H1 (cell line): ENCODE measurements around the gene DOCK3. TPM values are rescaled to one million over a fixed set of nuclear protein-coding genes. Genes with fewer than 3 reads are reported as not detected.
"Not testable (repeated sequence)": the region's sequence is repeated elsewhere in the genome, so short reads cannot be mapped to it uniquely, and the experiment has no call there.

ENCODE experiments used
- CTCF ChIA-PET: fragments of 300-600 bp; sonication (Branson Sonifier 250); formaldehyde crosslinking; loops from one replicate; lab custom pipeline; 2021; ENCODE audit not compliant: partially characterized antibody; lab: Charles Lee
- POLR2A ChIA-PET: fragments of 300-600 bp; sonication (Branson Sonifier 250); formaldehyde crosslinking; loops from one replicate; lab custom pipeline; 2021; ENCODE audit warnings: inconsistent platforms; ENCODE audit not compliant: partially characterized antibody; lab: Charles Lee
- DNase-seq, 2 experiments: peaks; one replicate each; pipeline versions ENCODE4 v3.0.0 to v3.0.0-alpha.2; 2010 to 2022; ENCODE audit warnings: low spot score in 2 of 2, low read depth in 1 of 2, mixed read lengths in 1 of 2
- FAIRE-seq: peaks from 2 replicates; lab custom pipeline; 2011; peaks lifted over from hg19 to GRCh38; lab: Jason Lieb, UNC
- H2AFZ ChIP-seq: 2 replicates; pipeline ENCODE4 v1.8.1; 2012; ENCODE audit warnings: low read length, inconsistent platforms
- H2AK5ac ChIP-seq: 2 replicates; pipeline ENCODE4 v1.6.1; 2013; ENCODE audit warnings: low read depth, low read length
- H2BK120ac ChIP-seq: replicated peaks from 2 replicates; pipeline ENCODE3; 2013; ENCODE audit warnings: low read depth, low read length, inconsistent platforms
- H2BK12ac ChIP-seq: 2 replicates; pipeline ENCODE4 v1.6.1; 2013; ENCODE audit warnings: low read depth, low read length
- H2BK15ac ChIP-seq: 2 replicates; pipeline ENCODE4 v1.6.1; 2013; ENCODE audit warnings: low read length
- H2BK20ac ChIP-seq: 2 replicates; pipeline ENCODE4 v1.6.1; 2013; ENCODE audit warnings: low read length
- H2BK5ac ChIP-seq: 2 replicates; pipeline ENCODE4 v1.6.1; 2013; ENCODE audit warnings: low read depth, low read length
- H3K14ac ChIP-seq: 2 replicates; pipeline ENCODE4 v1.6.1; 2013; ENCODE audit warnings: inconsistent platforms; ENCODE audit not compliant: insufficient read length
- H3K18ac ChIP-seq: 2 replicates; pipeline ENCODE4 v1.6.1; 2013; ENCODE audit warnings: low read length; ENCODE audit errors: extremely low read depth
- H3K23ac ChIP-seq: 2 replicates; pipeline ENCODE4 v1.6.1; 2013; ENCODE audit warnings: inconsistent platforms; ENCODE audit not compliant: insufficient read length
- H3K23me2 ChIP-seq: 2 replicates; pipeline ENCODE4 v1.6.1; 2013; ENCODE audit warnings: low read depth, low read length
- H3K27ac ChIP-seq: 2 replicates; pipeline ENCODE4 v1.6.1; 2011; ENCODE audit warnings: low read depth, low read length, inconsistent platforms
- H3K27me3 ChIP-seq, 4 experiments: replicated peaks in 1 of 4; 1 replicate in 1 of 4; 2 replicates in 3 of 4; pipeline versions ENCODE4 v1.6.1 to v1.8.1; 2011 to 2013; ENCODE audit warnings: low read length in 3 of 4, mild to moderate bottlenecking in 3 of 4, inconsistent platforms in 2 of 4, mixed read lengths in 2 of 4, moderate library complexity in 1 of 4; ENCODE audit not compliant: control insufficient read depth in 3 of 4, insufficient read depth in 3 of 4; ENCODE audit errors: extremely low read depth in 1 of 4
- H3K36me3 ChIP-seq, 4 experiments: 2 replicates each; pipeline versions ENCODE4 v1.6.1 to v1.8.1; 2011 to 2013; ENCODE audit warnings: mild to moderate bottlenecking in 4 of 4, low read length in 3 of 4, moderate library complexity in 2 of 4, control low read depth in 1 of 4, inconsistent platforms in 1 of 4; ENCODE audit not compliant: insufficient read depth in 4 of 4, control insufficient read depth in 2 of 4
- H3K4ac ChIP-seq: replicated peaks from 2 replicates; pipeline ENCODE3; 2013; ENCODE audit warnings: low read length, low read depth, mixed read lengths, inconsistent platforms; ENCODE audit not compliant: insufficient read length
- H3K4me1 ChIP-seq, 4 experiments: replicated peaks in 1 of 4; 1 replicate in 1 of 4; 2 replicates in 3 of 4; pipeline versions ENCODE4 v1.6.1 to v1.8.1; 2011 to 2013; ENCODE audit warnings: low read length in 3 of 4, inconsistent platforms in 2 of 4, mixed read lengths in 1 of 4; ENCODE audit not compliant: insufficient read depth in 4 of 4, control insufficient read depth in 3 of 4
- H3K4me2 ChIP-seq, 2 experiments: 2 replicates each; pipeline versions ENCODE4 v1.6.1 to v1.8.1; 2011 to 2013; ENCODE audit warnings: low read depth in 2 of 2, low read length in 2 of 2, control low read depth in 1 of 2, inconsistent platforms in 1 of 2, mild to moderate bottlenecking in 1 of 2; ENCODE audit not compliant: insufficient read depth in 1 of 2
- H3K4me3 ChIP-seq, 4 experiments: fragments of 200-600, 300-600 bp in 1 of 4; sonication (generic), shearing (Covaris generic), sonication (Bioruptor Twin) in 1 of 4; 2 replicates each; pipeline versions ENCODE4 v1.5.1 to v1.8.1; 2011 to 2016; ENCODE audit warnings: low read length in 4 of 4, low read depth in 3 of 4, control low read depth in 2 of 4, inconsistent platforms in 2 of 4, mild to moderate bottlenecking in 2 of 4, mixed read lengths in 1 of 4, moderate library complexity in 1 of 4; ENCODE audit not compliant: insufficient read depth in 2 of 4; ENCODE audit errors: extremely low read depth in 1 of 4
- H3K56ac ChIP-seq: replicated peaks from 2 replicates; pipeline ENCODE3; 2013; ENCODE audit warnings: low read depth, mild to moderate bottlenecking, mixed read lengths, low read length, inconsistent platforms; ENCODE audit not compliant: insufficient read length
- H3K79me1 ChIP-seq: 2 replicates; pipeline ENCODE4 v1.6.1; 2013; ENCODE audit warnings: low read depth, low read length, control low read depth
- H3K79me2 ChIP-seq, 2 experiments: 2 replicates each; pipeline versions ENCODE4 v1.6.1 to v1.8.1; 2012 to 2013; ENCODE audit warnings: low read length in 2 of 2, mild to moderate bottlenecking in 2 of 2, inconsistent platforms in 1 of 2; ENCODE audit not compliant: insufficient read depth in 2 of 2, control insufficient read depth in 1 of 2
- H3K9ac ChIP-seq, 4 experiments: replicated peaks in 1 of 4; 1 replicate in 1 of 4; 2 replicates in 3 of 4; pipeline versions ENCODE4 v1.6.1 to v1.8.1; 2011 to 2013; ENCODE audit warnings: low read depth in 3 of 4, low read length in 3 of 4, control low read depth in 2 of 4, mild to moderate bottlenecking in 2 of 4, moderate library complexity in 2 of 4, inconsistent platforms in 1 of 4; ENCODE audit errors: extremely low read depth in 1 of 4
- H3K9me3 ChIP-seq, 2 experiments: 2 replicates each; pipeline versions ENCODE4 v1.6.1 to v1.8.1; 2012 to 2013; ENCODE audit warnings: mild to moderate bottlenecking in 2 of 2, moderate library complexity in 2 of 2, control low read depth in 1 of 2, inconsistent platforms in 1 of 2, low read depth in 1 of 2, low read length in 1 of 2, mixed read lengths in 1 of 2; ENCODE audit not compliant: insufficient read depth in 2 of 2
- H4K20me1 ChIP-seq, 2 experiments: replicated peaks in 1 of 2; 2 replicates each; pipeline versions ENCODE3 to v1.8.1; 2011 to 2013; ENCODE audit warnings: inconsistent platforms in 2 of 2, low read length in 2 of 2, mild to moderate bottlenecking in 1 of 2; ENCODE audit not compliant: insufficient read depth in 2 of 2, control insufficient read depth in 1 of 2
- H4K5ac ChIP-seq: 2 replicates; pipeline ENCODE4 v1.6.1; 2013; ENCODE audit warnings: low read length, low read depth, mixed read lengths, inconsistent platforms; ENCODE audit not compliant: insufficient read length
- H4K8ac ChIP-seq: 2 replicates; pipeline ENCODE4 v1.8.0; 2013; ENCODE audit warnings: mild to moderate bottlenecking, moderate library complexity, low read length, inconsistent platforms; ENCODE audit not compliant: insufficient read depth; ENCODE audit errors: extremely low read depth
- H4K91ac ChIP-seq: replicated peaks from 2 replicates; pipeline ENCODE3; 2013; ENCODE audit warnings: low read length, mixed read lengths, inconsistent platforms; ENCODE audit not compliant: insufficient read length
- WGBS, 2 experiments: shearing (Covaris generic) in 1 of 2; methylation state at CpG; one replicate each; pipeline versions ENCODE4 v1.1.6 to v1.1.7; 2013 to 2015; ENCODE audit warnings: low lambda C conversion rate in 2 of 2, mixed read lengths in 2 of 2, inconsistent platforms in 1 of 2, low coverage in 1 of 2, missing lambda C conversion rate in 1 of 2; ENCODE audit not compliant: insufficient replicate concordance in 2 of 2, insufficient coverage in 1 of 2, insufficient read length in 1 of 2; ENCODE audit errors: extremely low coverage in 1 of 2, missing lambda C conversion rate in 1 of 2; 5-methylcytosine and 5-hydroxymethylcytosine counted together
- polyA plus RNA-seq, 7 experiments: library from polyadenylated mRNA; depleted of rRNA in 3 of 7; stranded (reverse) in 5 of 7; unstranded in 2 of 7; fragments of >200 nt in 5 of 7; fragments of 200-250 nt in 2 of 7; gene quantifications; 1 replicate in 5 of 7; 2 replicates in 1 of 7; 4 replicates in 1 of 7; pipeline versions ENCODE4 v1.2.1 to v1.2.3, GENCODE V29; 2011 to 2013; ENCODE audit warnings: missing spikeins in 2 of 7, mixed read lengths in 2 of 7
- total RNA-seq: library from RNA; stranded (reverse); fragmentation: NEBNext Ultra II Directional; extraction: Animal tissue kit (Norgen Biotek cat#: 25700); gene quantifications from 2 replicates; pipeline ENCODE4 v1.2.1, GENCODE V29; 2021

DOCK3 gene
- total and polyA plus RNA-seq, 2 of the 8 experiments (the other 6 are each of a cell fraction or from before 2014, with no cell fraction given), result 2.7 to 5.0 TPM

GRCh38 chr3:51264166-51264565 lies 589.4 kb downstream of the DOCK3 start:
- H4K5ac ChIP-seq, POLR2A ChIA-PET, H3K56ac ChIP-seq, H3K4ac ChIP-seq, H2BK20ac ChIP-seq, H3K4me1 ChIP-seq, H2AFZ ChIP-seq, H3K79me1 ChIP-seq, H2AK5ac ChIP-seq, H2BK15ac ChIP-seq, H4K91ac ChIP-seq, H3K9me3 ChIP-seq, H2BK5ac ChIP-seq, H3K9ac ChIP-seq, H2BK12ac ChIP-seq, H3K18ac ChIP-seq, H3K23ac ChIP-seq, H3K14ac ChIP-seq, DNase-seq, H3K79me2 ChIP-seq, H3K27me3 ChIP-seq, H4K20me1 ChIP-seq, H3K4me3 ChIP-seq, H3K27ac ChIP-seq, H2BK120ac ChIP-seq, FAIRE-seq, H3K23me2 ChIP-seq, H3K4me2 ChIP-seq, H4K8ac ChIP-seq, H3K36me3 ChIP-seq: not testable (repeated sequence)
- 78% methylated on average over 4 of the region's 4 CpGs; no CpG with 5 or more reads in 1 of the 2 experiments for WGBS, 2 experiments
- CTCF ChIA-PET, result interaction anchor here (1.2 kb wide), 1 partner anchor 19 kb away, joined by 3 read pairs; no protein-coding TSS in a partner anchor
